NCI-H2029 treated with DMSO at 0.1 percent for 48 hours (cell line): ENCODE results near the gene TMSB15B.
"Not testable (repeated sequence)": the region's sequence is repeated elsewhere in the genome, so short reads cannot be mapped to it uniquely, and the experiment has no call there.

Experiments
- DNase-seq: peaks from one replicate; lab custom pipeline; 2025; lab: John Stamatoyannopoulos, UW

TMSB15B gene

GRCh38 chrX:103962411-103963278, at the start of gene TMSB15B:
Gene TMSB15B, plus strand, starts transcription at chrX:103962627.
- not testable (repeated sequence) for DNase-seq

DNA sequence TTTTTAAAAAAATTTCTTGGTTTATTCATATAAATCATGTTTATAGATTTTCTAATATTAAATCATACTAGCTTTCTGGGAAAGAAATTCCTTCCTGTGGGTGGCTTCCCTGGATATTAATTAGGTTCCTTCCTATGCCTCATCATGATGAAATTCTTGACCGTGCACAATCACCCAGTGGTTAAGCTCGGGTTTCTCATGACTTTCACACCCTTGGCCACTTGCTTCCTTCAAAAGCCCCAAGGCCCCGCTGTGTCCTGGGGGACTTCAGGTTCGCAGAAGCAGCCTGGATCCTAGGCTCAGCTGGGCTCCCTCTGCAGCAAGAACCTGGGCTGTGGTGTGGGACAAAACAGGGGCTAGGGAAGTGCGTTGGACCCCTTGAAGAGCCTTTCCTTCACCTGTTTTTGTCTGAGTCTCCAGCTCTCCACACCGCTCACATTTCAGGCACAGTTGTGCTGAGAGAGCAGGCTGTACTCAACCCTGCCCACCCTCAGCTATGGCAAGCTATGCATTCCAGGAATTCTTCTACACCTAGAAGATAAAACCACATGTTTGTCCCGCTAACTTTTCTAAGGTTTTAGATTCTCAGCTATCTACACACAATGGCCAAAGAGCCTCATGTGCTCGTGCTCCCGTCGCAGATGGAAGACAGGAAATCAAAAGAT, 48.9 kb upstream of the TMSB15B start:
- DNase-seq = no peak

GRCh38 chrX:103918050-103918449, 44.4 kb upstream of the TMSB15B start:
- peak; percentile 14 for DNase-seq

DNA sequence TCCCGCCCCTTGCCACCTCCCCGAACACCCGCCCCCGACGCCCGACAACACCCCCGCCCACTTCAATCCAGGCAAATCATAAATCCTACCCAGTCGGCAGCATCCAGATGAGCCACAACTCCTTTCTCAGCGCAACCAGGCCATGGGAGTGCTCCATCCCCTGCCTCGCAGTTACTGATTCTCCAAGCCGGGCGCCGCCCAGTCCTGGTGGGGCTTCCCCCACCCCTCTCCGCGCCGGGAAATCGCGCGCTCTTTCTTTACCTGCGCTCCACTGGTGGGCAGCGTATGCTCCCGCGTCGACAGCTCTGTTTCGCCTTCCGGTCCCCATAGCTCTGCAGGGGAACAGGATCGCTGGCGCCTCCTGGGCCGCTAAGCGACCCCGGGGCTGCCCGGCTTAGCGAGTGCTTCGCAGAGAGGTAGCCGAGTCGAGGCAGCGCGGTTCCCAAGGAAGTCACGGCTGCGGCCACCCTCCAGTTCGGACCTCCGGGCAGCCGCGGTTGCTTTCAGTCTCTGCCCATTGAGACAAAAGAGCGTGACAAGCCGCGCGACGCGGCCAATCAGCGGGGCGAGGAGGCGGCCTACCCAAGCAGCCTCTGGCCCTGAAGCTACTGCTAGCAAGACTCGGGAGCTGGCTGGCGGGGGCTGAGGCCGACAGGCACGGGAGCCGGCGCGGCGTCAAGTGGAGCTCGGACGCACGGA, 43.7 kb upstream of the TMSB15B start:
- peak; percentile 18 for DNase-seq

GRCh38 chrX:103919270-103919637, 43.2 kb upstream of the TMSB15B start:
- DNase-seq = peak; percentile 1

GRCh38 chrX:103920515-103920914, 41.9 kb upstream of the TMSB15B start:
- DNase-seq = not testable (repeated sequence)

- no peak for DNase-seq
Measured at GRCh38 chrX:103927030-103927429, 35.4 kb upstream of the TMSB15B start.

DNA sequence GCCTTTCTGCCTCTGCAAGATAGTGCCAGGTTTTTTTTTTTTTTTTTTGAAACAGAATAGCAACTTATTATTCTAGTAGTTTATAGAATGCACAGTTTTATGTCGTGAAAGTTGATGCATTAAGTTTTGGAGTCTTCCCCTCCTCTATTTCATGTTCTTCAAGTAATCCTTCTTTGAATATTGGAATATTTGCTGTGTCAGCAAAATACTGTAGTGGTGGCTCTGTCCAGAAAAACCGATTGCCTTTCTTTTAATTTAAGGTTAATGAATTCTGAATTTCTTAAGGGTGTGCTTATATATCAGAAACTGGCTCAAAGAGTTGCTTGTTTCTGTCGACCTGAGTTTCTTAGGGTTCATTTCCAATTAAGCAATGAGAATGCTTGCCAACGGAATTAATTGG, 34.8 kb upstream of the TMSB15B start:
- no peak for DNase-seq

- DNase-seq = no peak
Measured at GRCh38 chrX:103932133-103932532, 30.3 kb upstream of the TMSB15B start.

DNA sequence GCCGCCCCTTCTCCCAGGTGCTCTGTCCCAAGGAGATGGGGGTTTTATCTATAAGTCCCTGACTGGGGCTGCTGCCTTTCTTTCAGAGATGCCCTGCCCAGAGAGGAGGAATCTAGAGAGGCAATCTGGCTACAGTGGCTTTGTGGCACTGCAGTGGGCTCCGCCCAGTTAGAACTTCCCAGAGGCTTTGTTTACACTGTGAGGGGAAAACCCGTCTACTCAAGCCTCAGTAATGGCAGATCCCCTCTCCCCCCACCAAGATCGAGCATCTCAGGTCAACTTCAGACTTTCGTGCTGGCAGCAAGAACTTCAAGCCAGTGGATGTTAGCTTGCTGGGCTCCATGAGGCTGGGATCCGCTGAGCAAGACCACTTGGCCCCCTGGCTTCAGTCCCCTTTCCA, 22.2 kb upstream of the TMSB15B start:
- not testable (repeated sequence) for DNase-seq

- DNase-seq = no peak
Measured at GRCh38 chrX:103941201-103941975, 21.0 kb upstream of the TMSB15B start.

GRCh38 chrX:103949506-103949905, 12.9 kb upstream of the TMSB15B start:
- no peak for DNase-seq

GRCh38 chrX:103953353-103953752, 9.1 kb upstream of the TMSB15B start:
- DNase-seq = no peak

DNA sequence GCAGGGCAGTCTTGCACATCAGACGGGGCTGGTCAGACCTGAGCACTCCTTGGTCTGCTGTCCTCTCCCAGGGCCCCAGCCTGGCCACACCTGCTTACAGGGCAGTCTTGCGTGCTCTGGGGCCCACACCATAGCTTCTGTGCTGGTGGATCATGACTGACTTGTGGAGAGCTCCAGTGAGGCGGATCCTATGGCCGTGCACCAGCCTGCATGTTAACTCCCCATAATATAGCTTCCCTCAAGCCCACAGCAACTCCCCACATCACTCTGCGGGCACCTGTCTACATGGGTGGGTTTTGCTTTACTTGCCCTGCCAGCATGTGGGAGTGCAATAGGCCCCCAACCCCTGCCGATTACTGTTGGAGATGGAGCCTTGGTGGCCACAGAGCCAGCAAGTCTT, 8.2 kb upstream of the TMSB15B start:
- no peak for DNase-seq

DNA sequence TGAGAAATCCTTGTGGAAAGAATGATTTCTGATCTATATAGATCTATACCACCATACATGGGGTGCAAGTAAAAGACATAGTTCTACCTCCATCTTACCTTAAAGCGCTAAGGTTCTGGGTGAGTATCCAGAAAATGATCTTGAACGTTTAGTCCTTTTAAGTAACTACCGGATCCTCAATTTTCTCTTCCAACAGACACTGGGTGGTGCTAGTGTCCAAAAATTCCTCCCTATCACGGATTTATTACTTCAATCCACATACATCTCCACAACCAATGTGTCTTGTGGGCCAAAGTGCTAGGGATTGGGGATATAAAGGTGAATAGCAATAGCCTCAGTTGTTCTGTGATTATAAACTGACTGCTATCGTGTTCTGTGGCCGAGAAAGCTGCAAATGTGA, 1.8 kb upstream of the TMSB15B start:
- DNase-seq = not testable (repeated sequence)

DNA sequence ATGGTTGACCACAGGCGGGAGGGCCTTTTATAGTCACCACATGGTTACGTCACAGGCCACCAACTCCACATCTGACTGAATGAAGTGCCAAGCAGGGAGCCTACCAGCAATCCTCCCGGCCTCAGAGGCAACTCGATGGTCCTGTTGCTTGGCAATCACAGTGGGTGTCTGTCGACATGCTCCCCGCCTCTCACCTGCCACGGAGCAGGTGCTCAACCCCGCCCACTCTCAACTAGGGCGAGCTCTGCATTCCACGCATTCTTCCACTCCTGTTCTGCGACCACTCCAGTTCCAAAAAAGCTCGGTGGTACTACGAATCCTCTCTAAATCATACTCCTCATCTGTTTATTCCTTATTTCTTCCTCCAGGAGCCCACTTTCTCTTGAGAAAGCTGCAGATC, 21.1 kb downstream of the TMSB15B start:
- not testable (repeated sequence) for DNase-seq

- DNase-seq = no peak
Measured at GRCh38 chrX:103999234-103999633, 36.8 kb downstream of the TMSB15B start.

GRCh38 chrX:104008831-104009230, 46.4 kb downstream of the TMSB15B start:
- no peak for DNase-seq

DNA sequence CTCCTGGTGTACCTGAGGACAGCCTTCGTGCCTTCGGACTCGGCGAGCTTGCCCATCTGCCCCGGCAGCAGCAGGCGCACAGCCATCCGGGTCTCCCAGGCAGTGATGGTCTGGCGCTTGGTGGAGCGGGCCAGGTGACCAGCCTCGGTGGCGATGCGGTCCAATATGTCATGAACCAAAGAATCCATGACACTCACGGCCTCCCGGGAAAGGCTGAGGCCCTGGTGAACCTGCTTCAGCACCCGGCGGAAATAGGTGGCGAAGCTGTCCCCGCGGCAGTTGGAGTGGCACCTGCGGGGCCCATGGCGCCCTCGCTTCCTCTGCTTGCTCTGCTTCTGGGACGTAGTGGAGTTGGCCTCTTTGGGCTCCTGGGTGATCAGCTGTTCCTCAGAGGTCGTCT, 50.7 kb downstream of the TMSB15B start:
- no peak for DNase-seq

DNA sequence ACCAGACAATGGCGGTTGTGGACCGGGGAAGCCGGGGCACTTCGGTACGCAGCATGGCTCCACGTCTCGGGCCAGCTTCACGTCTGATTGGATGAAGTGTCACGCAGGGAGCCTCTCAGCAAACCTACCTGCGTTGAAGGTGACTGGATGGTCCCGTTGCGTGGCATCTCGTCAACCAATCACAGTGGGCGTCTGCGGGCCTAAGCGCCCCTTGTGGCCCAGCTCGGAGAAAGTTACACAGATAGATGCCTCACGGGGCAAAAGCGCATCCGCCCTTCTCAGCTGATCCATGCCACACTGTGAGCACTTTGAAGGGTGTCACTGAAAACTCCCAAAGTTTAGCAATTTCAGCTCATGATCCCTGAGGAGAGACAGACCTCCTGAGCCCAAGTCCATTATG, 51.2 kb downstream of the TMSB15B start, which contains the start of gene H2BW1:
Gene H2BW1, minus strand, starts transcription at position 103 of the 400 bp plus-strand sequence. CDS start 132 bp downstream, outside the sequence.
- DNase-seq = no peak

GRCh38 chrX:104015576-104015975, 53.1 kb downstream of the TMSB15B start:
- not testable (repeated sequence) for DNase-seq
